Measurements from ENCODE around the gene SREBF2.
"Not testable (repeated sequence)": the region's sequence is repeated elsewhere in the genome, so short reads cannot be mapped to it uniquely, and the experiment has no call there.

Gene SREBF2

GRCh38 chr22:41946629-41947423 lies 113.9 kb downstream of the SREBF2 start, which contains the start of gene CENPM:
Gene CENPM (minus strand): TSS chr22:41947152. CDS start chr22:41947076, 76 bp downstream.
- DNase-seq (ENCODE audit: low read depth, low spot score) = peak; percentile 99

GRCh38 chr22:41947424-41948080 lies 114.6 kb downstream of the SREBF2 start:
- no peak for DNase-seq (ENCODE audit: low read depth, low spot score)

GRCh38 chr22:41948142-41948541 lies 115.2 kb downstream of the SREBF2 start:
- DNase-seq (ENCODE audit: low read depth, low spot score) = no peak

GRCh38 chr22:41948928-41949296 lies 116.0 kb downstream of the SREBF2 start:
- not testable (repeated sequence) for DNase-seq (ENCODE audit: low read depth, low spot score)

- no peak for DNase-seq (ENCODE audit: low read depth, low spot score)
These were observed 116.5 kb downstream of the SREBF2 start for GRCh38 chr22:41949297-41949965.

GRCh38 chr22:41951898-41952474 lies 119.1 kb downstream of the SREBF2 start, which contains the start of gene SMIM45:
Gene SMIM45 (plus strand): TSS chr22:41952150.
- peak; percentile 64 for DNase-seq (ENCODE audit: low read depth, low spot score)

GRCh38 chr22:41952713-41953112 lies 119.8 kb downstream of the SREBF2 start:
- no peak for DNase-seq (ENCODE audit: low read depth, low spot score)
